ENCODE measurements around the gene HBG2. TPM values are rescaled to one million over a fixed set of nuclear protein-coding genes. Genes with fewer than 3 reads are reported as not detected.
"Not testable (repeated sequence)": the region's sequence is repeated elsewhere in the genome, so short reads cannot be mapped to it uniquely, and the experiment has no call there.

Gene HBG2
- total RNA-seq, 4 donors from 2014 or later, result not detected

DNA sequence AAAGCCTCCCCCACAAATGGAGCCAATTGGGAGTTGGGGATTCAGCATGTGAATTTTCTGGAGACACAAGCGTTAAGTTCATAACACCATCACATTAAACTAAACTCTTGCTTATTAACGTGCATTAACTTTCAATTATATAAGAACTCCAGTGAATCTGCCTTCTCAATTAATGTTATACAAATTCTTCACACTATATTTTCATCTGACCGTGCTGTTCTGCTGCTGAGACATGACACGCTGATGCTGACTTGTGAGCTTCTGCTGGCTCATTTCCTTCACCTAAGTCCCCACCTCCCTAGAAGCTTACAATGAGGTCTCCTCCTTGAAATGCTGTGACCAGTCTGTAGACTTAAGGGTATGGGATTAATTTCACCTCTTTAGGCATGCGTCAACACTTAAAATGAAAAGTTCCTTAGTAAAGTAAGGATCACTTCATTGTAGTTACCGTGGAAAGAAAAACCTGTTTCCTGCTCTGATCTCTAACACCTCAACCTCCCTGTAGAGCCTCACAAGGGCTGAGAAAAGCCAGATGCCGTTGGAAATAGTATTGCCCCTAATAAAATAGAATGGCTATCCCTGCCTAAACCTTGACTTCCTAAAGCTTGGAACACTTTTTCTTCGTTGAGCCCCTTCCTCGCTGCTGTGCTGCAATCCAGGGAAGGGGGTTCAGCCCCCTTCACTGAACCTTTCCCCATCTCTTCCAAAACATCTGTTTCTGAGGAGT lies 2.2 kb downstream of the HBG2 start:
- TF ChIP-seq, protein P1, sequence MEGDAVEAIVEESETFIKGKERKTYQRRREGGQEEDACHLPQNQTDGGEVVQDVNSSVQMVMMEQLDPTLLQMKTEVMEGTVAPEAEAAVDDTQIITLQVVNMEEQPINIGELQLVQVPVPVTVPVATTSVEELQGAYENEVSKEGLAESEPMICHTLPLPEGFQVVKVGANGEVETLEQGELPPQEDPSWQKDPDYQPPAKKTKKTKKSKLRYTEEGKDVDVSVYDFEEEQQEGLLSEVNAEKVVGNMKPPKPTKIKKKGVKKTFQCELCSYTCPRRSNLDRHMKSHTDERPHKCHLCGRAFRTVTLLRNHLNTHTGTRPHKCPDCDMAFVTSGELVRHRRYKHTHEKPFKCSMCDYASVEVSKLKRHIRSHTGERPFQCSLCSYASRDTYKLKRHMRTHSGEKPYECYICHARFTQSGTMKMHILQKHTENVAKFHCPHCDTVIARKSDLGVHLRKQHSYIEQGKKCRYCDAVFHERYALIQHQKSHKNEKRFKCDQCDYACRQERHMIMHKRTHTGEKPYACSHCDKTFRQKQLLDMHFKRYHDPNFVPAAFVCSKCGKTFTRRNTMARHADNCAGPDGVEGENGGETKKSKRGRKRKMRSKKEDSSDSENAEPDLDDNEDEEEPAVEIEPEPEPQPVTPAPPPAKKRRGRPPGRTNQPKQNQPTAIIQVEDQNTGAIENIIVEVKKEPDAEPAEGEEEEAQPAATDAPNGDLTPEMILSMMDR (IDR thresholded peaks at IDR 0.05 in 4 of 5, conservative IDR thresholded peaks at IDR 0.05 in 1 of 5), result no peak
- TF ChIP-seq POLR2A (IDR thresholded peaks at IDR 0.05), result no peak
- in situ Hi-C loops (cut with MboI; ENCODE audit: low sequenced_read_pairs in 4 of 4) (no loop called here), intact Hi-C loops (cut with DNase I; ENCODE audit: low total_unique reads) (no loop called here)
- ATAC-seq (no peak), DNase-seq (no peak)
- Histone ChIP-seq H3K36me3 (no peaks in the 10 kb centered on the region), H3K4me1 (no peaks in the 10 kb centered on the region), H3K27me3 (no peaks in the 10 kb centered on the region), H3K9me3 (no peaks in the 10 kb centered on the region), H3K4me3 (no peak overlapping the region), H3K27ac (no peak overlapping the region)

DNA sequence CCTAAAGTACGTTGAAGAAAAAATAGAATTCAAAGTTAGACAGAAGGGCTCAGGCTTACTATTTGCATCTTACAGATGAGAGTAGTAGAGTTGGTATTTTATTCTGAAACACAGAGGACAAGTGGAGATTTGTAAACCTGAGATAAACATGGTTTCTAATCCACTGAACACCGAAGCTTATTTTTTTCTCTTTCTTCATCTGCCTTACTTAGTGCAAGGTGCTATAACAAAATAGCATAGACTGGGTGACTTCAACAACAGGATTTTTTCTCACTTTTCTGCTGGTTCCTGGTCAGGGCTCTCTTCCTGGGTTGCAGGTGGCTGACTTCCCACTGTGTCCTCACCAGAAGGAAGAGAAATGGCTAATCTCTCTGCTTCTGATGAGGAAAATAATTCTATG lies 2.8 kb downstream of the HBG2 start:
- in situ Hi-C loops (cut with MboI; ENCODE audit: low sequenced_read_pairs in 4 of 4) (no loop called here), intact Hi-C loops (cut with DNase I; ENCODE audit: low total_unique reads) (no loop called here)
- no peaks in the 10 kb centered on the region for H3K27me3 ChIP-seq
- H3K36me3 ChIP-seq, result no peaks in the 10 kb centered on the region
- H3K9me3 ChIP-seq, result no peaks in the 10 kb centered on the region
- no peak for TF ChIP-seq POLR2A (IDR thresholded peaks at IDR 0.05)
- TF ChIP-seq, protein P1 (IDR thresholded peaks at IDR 0.05 in 4 of 5, conservative IDR thresholded peaks at IDR 0.05 in 1 of 5), result no peak
- H3K4me1 ChIP-seq, result no peaks in the 10 kb centered on the region
- no peak overlapping the region for H3K27ac ChIP-seq
- no peak for DNase-seq
- no peak for ATAC-seq
- no peak overlapping the region for H3K4me3 ChIP-seq

DNA sequence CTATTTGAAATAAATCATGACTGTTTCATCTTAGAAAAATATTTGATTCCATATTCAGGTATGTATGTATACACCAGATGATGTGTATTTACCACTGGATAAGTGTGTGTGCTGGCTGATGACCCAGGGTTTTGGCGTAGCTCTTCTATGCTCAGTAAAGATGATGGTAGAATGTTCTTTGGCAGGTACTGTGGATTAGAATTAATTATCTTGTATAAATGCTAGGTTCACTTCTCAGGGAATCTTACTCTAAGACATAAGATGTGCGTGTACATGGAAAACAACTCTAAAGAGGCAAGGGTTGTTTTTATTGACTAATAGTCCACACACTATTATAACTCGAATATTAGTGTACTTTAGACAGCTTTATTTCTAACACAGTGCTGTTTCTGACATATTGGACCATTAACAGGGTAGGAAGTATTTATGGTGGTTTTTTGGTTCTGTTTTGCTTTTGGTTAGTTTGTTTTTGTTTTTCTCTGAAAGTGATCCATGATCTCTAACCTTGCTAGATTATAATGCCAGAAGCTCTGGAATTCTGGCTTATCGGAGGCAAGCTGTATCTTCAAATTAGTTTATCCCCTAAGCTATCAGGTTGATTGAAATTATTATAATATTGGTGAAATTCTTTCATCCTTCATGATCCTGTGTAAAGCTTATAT lies 3.9 kb downstream of the HBG2 start:
- Histone ChIP-seq H3K27ac (no peak overlapping the region), H3K27me3 (no peaks in the 10 kb centered on the region), H3K9me3 (no peaks in the 10 kb centered on the region), H3K36me3 (no peaks in the 10 kb centered on the region), H3K4me1 (no peaks in the 10 kb centered on the region), H3K4me3 (no peak overlapping the region)
- ATAC-seq, result no peak
- intact Hi-C loops (cut with DNase I; ENCODE audit: low total_unique reads) (no loop called here), in situ Hi-C loops (cut with MboI; ENCODE audit: low sequenced_read_pairs in 4 of 4) (no loop called here)
- TF ChIP-seq, protein P1 (IDR thresholded peaks at IDR 0.05 in 4 of 5, conservative IDR thresholded peaks at IDR 0.05 in 1 of 5), result no peak
- no peak for TF ChIP-seq POLR2A (IDR thresholded peaks at IDR 0.05)
- no peak for DNase-seq

DNA sequence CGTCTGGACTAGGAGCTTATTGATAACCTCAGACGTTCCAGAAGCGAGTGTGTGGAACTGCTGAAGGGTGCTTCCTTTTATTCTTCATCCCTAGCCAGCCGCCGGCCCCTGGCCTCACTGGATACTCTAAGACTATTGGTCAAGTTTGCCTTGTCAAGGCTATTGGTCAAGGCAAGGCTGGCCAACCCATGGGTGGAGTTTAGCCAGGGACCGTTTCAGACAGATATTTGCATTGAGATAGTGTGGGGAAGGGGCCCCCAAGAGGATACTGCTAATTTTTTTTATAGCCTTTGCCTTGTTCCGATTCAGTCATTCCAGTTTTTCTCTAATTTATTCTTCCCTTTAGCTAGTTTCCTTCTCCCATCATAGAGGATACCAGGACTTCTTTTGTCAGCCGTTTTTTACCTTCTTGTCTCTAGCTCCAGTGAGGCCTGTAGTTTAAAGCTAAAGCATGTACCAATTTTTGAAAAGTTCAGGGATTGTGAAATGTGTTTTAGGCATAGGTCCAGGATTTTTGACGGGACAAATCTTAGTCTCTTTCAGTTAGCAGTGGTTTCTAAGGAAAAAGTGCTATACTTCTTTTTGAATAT lies 4.7 kb downstream of the HBG2 start, which contains the start of gene HBG1:
HBG1 (minus strand) TSS at position 51 of the 590 bp plus-strand sequence. CDS start 53 bp downstream, outside the sequence.
- H3K9me3 ChIP-seq; H3K27ac ChIP-seq; H3K4me3 ChIP-seq; DNase-seq; in situ Hi-C loops (cut with MboI; ENCODE audit: low sequenced_read_pairs in 4 of 4); H3K27me3 ChIP-seq; ATAC-seq; H3K36me3 ChIP-seq; H3K4me1 ChIP-seq; intact Hi-C loops (cut with DNase I; ENCODE audit: low total_unique reads): not testable (repeated sequence)

- H3K27me3 ChIP-seq; in situ Hi-C loops (cut with MboI; ENCODE audit: low sequenced_read_pairs in 4 of 4); intact Hi-C loops (cut with DNase I; ENCODE audit: low total_unique reads); H3K27ac ChIP-seq; H3K4me3 ChIP-seq; ATAC-seq; H3K9me3 ChIP-seq; H3K36me3 ChIP-seq; H3K4me1 ChIP-seq; DNase-seq: not testable (repeated sequence)
These were observed 6.1 kb downstream of the HBG2 start for GRCh38 chr11:5248498-5248897.
